Pancreas (tissue), 10 donors: Measurements from ENCODE around the gene HS3ST2. TPM values are rescaled to one million over a fixed set of nuclear protein-coding genes. Genes with fewer than 3 reads are reported as not detected.
A peak's percentile ranks its signal among the peaks of the same experiment; 100 is the strongest.

ENCODE experiments used
- ATAC-seq, 4 donors: fragments of 200-7000 bp; cut with Tn5 transposase; one replicate each; pipeline versions ENCODE4 v1.8.0 to v1.9.1; 2020; ENCODE audit warnings: mild to moderate bottlenecking in 4 of 4, moderate library complexity in 4 of 4
- DNase-seq, 6 donors: peaks; one replicate each; pipeline ENCODE4 v3.0.0-alpha.2; 2020
- FAIRE-seq: peaks from 2 replicates; lab custom pipeline; 2012; peaks lifted over from hg19 to GRCh38; lab: Jason Lieb, UNC
- H3K27ac ChIP-seq, 4 donors: fragments of 200-600 bp; sonication (generic); 1 replicate in 3 of 4; 2 replicates in 1 of 4; pipeline versions ENCODE4 v1.5.0 to v1.8.0; 2020
- H3K27me3 ChIP-seq, 4 donors: fragments of 200-600 bp; one replicate each; pipeline ENCODE4 v1.8.0; 2021
- H3K36me3 ChIP-seq, 3 donors: fragments of 200-600 bp; sonication (generic) in 1 of 3; one replicate each; pipeline versions ENCODE4 v1.5.0 to v1.8.0; 2020 to 2021
- H3K4me1 ChIP-seq, 3 donors: fragments of 200-600 bp; one replicate each; pipeline ENCODE4 v1.8.0; 2021
- H3K4me3 ChIP-seq, 4 donors: fragments of 200-600 bp; sonication (generic) in 2 of 4; one replicate each; pipeline versions ENCODE4 v1.5.0 to v1.8.0; 2020 to 2021
- H3K9me3 ChIP-seq, 4 donors: fragments of 200-600 bp; one replicate each; pipeline ENCODE4 v1.8.0; 2021
- WGBS, 2 donors: extraction: QIAGEN DNeasy Blood & Tissue Kit; methylation state at CpG; one replicate each; pipeline ENCODE4 v1.1.7; 2013; 5-methylcytosine and 5-hydroxymethylcytosine counted together
- intact Hi-C, 3 donors: fragments of 100-400 bp; cut with DNase I; formaldehyde crosslinking; loops; one replicate each; pipeline versions ENCODE4 v1.11.1 to v1.14.2; 2022
- polyA plus RNA-seq, 2 donors: library from polyadenylated mRNA; stranded (reverse); fragments of 200-250 nt; gene quantifications; one replicate each; pipeline ENCODE4 v1.2.3, GENCODE V29; 2013
- total RNA-seq, 6 donors: library from RNA; stranded (reverse); fragmentation: NEBNext Ultra II Directional in 4 of 6; extraction: Animal tissue kit (Norgen Biotek cat#: 25700) in 4 of 6; gene quantifications; one replicate each; pipeline versions ENCODE4 v1.2.1 to v1.2.4, GENCODE V29; 2021 to 2023
- TF ChIP-seq, protein P1 (sequence below), 4 donors: fragments of 200-600 bp; sonication (generic) in 3 of 4; IDR thresholded peaks; one replicate each; pipeline versions ENCODE4 v1.5.0 to v1.8.0; 2021; ENCODE audit warnings: antibody characterized with exemption in 4 of 4
- donor health status: healthy with polysubstance abuse.
- donor health status: DM: no; HTN: no; CAD: no; lungs with moderate emphysema.
- donor health status: DM: no; HTN: no; CAD: no.
- donor health status: control.
- donor health status: control.
- donor health status: Bipolar disorder and iron deficiency.
- donor health status: DM: yes; HTN: yes; CAD: no.
- donor health status: DM: no; HTN: no; CAD: no.
- donor health status: DM: no; HTN: no; CAD: no.
- donor health status: DM: yes; HTN: yes; CAD: no.

Gene HS3ST2
- total and polyA plus RNA-seq, 8 donors, result 0.06 to 0.42 (median 0.28) TPM; not detected in 1

DNA sequence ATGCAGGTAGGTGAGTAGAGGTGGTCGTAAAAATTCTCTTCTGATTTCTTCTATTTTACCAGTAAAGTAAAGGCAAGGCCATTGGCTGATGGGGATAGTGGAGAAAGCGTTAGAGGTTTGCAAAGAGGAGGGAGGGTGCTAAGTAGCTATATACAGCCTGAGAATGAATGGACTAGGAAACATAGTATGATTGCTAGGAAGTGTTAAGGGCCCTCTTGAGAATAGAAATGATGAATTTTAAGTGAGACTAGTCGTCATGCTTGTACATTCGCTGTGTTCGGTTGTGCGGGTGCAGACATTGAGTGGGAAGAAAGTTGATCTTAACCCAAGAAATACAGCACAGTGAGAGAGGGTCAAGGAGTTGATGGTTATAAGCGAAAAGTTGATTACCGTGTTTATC is 7.2 kb upstream of the HS3ST2 start:
- intact Hi-C loops, result no loop called here
- ATAC-seq (no peak), FAIRE-seq (no peak), DNase-seq (no peak)
- WGBS, 2 donors, result 59 to 71% methylated on average over 8 of the region's 8 CpGs
- Histone ChIP-seq H3K4me1 (no peaks in the 10 kb centered on the region), H3K36me3 (no peaks in the 10 kb centered on the region), H3K4me3 (no peak overlapping the region), H3K9me3 (no peaks in the 10 kb centered on the region), H3K27me3 (no peaks in the 10 kb centered on the region), H3K27ac (no peak overlapping the region)
- TF ChIP-seq, protein P1, sequence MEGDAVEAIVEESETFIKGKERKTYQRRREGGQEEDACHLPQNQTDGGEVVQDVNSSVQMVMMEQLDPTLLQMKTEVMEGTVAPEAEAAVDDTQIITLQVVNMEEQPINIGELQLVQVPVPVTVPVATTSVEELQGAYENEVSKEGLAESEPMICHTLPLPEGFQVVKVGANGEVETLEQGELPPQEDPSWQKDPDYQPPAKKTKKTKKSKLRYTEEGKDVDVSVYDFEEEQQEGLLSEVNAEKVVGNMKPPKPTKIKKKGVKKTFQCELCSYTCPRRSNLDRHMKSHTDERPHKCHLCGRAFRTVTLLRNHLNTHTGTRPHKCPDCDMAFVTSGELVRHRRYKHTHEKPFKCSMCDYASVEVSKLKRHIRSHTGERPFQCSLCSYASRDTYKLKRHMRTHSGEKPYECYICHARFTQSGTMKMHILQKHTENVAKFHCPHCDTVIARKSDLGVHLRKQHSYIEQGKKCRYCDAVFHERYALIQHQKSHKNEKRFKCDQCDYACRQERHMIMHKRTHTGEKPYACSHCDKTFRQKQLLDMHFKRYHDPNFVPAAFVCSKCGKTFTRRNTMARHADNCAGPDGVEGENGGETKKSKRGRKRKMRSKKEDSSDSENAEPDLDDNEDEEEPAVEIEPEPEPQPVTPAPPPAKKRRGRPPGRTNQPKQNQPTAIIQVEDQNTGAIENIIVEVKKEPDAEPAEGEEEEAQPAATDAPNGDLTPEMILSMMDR (IDR thresholded peaks at IDR 0.05), result no peak

DNA sequence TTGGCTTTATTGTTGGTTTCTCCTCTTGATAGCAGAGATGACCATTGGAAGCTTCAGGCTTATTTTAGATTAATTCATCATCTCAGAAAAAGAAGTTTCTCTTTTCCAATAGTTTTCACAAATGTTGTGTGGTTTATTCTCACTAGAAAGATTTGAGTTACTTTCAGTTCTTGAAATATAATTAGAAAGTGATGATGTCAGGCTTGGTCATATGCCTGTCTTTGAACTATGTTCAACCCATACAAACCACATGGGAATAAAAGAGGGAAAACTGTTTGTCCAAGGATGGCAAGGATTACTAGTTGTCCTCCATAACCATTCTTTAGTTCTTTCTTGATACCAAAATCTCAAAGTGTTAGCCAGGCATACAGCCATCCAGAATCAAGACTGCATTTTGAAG is 3.7 kb upstream of the HS3ST2 start:
- DNase-seq (no peak), FAIRE-seq (no peak), ATAC-seq (no peak)
- H3K9me3 ChIP-seq, result no peaks in the 10 kb centered on the region
- H3K4me3 ChIP-seq, result no peak overlapping the region
- TF ChIP-seq, protein P1 (IDR thresholded peaks at IDR 0.05), result no peak
- H3K27ac ChIP-seq, result no peak overlapping the region
- H3K27me3 ChIP-seq, result peaks cover 0 to 17% (median 6%) of the 10 kb centered on the region in 4 donors
- no peaks in the 10 kb centered on the region for H3K36me3 ChIP-seq
- H3K4me1 ChIP-seq, result peaks cover 0 to 5% (median 0%) of the 10 kb centered on the region in 3 donors
- intact Hi-C loops, result no loop called here

DNA sequence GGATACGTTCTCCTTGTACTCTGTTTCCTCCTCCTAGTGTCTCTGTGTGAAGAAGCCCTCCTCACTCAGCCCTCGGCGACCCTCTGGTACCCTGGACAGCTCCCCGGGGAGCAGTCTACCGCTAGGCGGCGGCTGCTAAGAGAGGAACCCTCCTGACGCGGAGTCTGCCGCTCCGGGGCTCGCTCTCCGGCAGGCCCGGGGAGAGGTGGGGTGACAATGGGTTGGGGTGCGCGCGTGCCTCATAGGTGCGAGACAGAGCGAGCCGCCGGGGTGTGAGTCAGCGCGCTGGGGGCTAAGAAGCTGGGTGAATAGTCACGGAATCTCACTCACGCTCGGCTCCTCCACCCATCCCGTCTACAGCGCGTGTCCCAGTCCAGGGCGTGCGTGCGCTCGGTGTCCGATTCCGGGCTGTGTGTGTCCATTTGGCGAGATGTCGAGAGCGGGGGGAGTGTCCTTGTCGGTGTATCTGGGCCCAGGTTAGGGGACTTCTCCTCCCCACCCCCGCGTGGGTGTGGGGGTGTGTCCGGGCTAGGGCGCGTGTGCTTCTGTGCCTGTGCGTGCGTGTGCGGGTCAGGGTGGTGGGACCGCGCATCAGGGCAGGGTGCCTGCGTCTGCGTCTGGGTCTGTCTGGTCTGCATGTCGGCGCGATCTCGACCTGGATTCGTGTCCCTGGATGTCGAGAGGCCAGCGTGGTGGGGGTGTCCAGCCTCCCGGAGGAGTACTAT is 577 bp upstream of the HS3ST2 start:
- peak in 3 of 4 donors; percentile 49 to 91 (median 60) for ATAC-seq
- intact Hi-C loops, result no loop called here
- TF ChIP-seq, protein P1 (IDR thresholded peaks at IDR 0.05), result peak in 3 of 4 donors; percentile 9 to 31 (median 18)
- Histone ChIP-seq H3K9me3 (no peaks in the 10 kb centered on the region), H3K27me3 (peaks cover 0 to 19% (median 6%) of the 10 kb centered on the region in 4 donors), H3K4me3 (peak overlapping the region in 3 of 4 donors; percentile 10 to 40 (median 26)), H3K27ac (no peak overlapping the region), H3K4me1 (peaks cover 0 to 5% (median 0%) of the 10 kb centered on the region in 3 donors), H3K36me3 (no peaks in the 10 kb centered on the region)
- no peak for FAIRE-seq
- 2% methylated on average over 58 to 59 of the region's 59 CpGs for WGBS, 2 donors
- DNase-seq, result peak in 5 of 6 donors; percentile 13 to 73 (median 22)

DNA sequence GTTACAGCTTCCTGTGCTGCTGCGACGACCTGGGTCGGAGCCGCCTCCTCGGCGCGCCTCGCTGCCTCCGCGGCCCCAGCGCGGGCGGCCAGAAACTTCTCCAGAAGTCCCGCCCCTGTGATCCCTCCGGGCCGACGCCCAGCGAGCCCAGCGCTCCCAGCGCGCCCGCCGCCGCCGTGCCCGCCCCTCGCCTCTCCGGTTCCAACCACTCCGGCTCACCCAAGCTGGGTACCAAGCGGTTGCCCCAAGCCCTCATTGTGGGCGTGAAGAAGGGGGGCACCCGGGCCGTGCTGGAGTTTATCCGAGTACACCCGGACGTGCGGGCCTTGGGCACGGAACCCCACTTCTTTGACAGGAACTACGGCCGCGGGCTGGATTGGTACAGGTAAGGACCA is 746 bp downstream of the HS3ST2 start:
- Histone ChIP-seq H3K4me1 (peaks cover 0 to 5% (median 0%) of the 10 kb centered on the region in 3 donors), H3K4me3 (peak overlapping the region in 2 of 4 donors; percentile 26 to 40), H3K36me3 (no peaks in the 10 kb centered on the region), H3K9me3 (no peaks in the 10 kb centered on the region), H3K27me3 (peaks cover 0 to 19% (median 6%) of the 10 kb centered on the region in 4 donors), H3K27ac (no peak overlapping the region)
- no peak for ATAC-seq
- FAIRE-seq, result no peak
- DNase-seq, result peak in 2 of 6 donors; percentile 53 to 68
- 3% methylated on average over 40 to 41 of the region's 41 CpGs for WGBS, 2 donors
- TF ChIP-seq, protein P1 (IDR thresholded peaks at IDR 0.05), result no peak
- intact Hi-C loops, result no loop called here

DNA sequence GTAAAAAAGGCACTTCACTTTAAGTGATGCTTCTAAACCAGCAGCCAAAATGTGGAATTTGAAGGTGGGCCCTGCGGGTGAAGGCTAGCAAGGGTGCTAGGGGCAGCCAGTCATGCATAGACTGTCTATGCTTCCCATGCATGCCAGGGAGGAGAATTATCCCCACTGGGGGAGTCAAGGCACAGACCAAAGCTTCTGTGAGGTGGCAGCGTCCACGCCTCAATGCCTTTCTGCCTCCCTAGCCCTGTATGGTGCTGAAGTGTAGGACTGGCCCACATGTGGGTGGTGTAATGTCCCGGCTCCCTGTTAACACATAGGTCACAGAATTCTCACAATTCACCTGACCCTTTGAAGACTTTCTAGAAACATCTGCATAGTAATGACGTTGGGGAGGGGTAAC is 1.9 kb downstream of the HS3ST2 start:
- TF ChIP-seq, protein P1 (IDR thresholded peaks at IDR 0.05), result no peak
- ATAC-seq (no peak), FAIRE-seq (no peak), DNase-seq (no peak)
- no peaks in the 10 kb centered on the region for H3K36me3 ChIP-seq
- H3K27me3 ChIP-seq, result peaks cover 0 to 19% (median 6%) of the 10 kb centered on the region in 4 donors
- intact Hi-C loops, result no loop called here
- 47 to 54% methylated on average over 5 of the region's 5 CpGs for WGBS, 2 donors
- H3K27ac ChIP-seq, result no peak overlapping the region
- H3K4me1 ChIP-seq, result peaks cover 0 to 5% (median 0%) of the 10 kb centered on the region in 3 donors
- H3K4me3 ChIP-seq, result no peak overlapping the region
- H3K9me3 ChIP-seq, result no peaks in the 10 kb centered on the region
